Bronchial smooth muscle cell (primary cell): Measurements from ENCODE around the gene DUSP16. TPM values are rescaled to one million over a fixed set of nuclear protein-coding genes. Genes with fewer than 3 reads are reported as not detected.

Experiments used
- total RNA-seq: library from RNA; depleted of rRNA; stranded (reverse); fragments of >200 nt; gene quantifications from 2 replicates; pipeline ENCODE4 v1.2.1, GENCODE V29; 2014

The DUSP16 gene
- 4.6 and 6.7 TPM in 2 replicates for total RNA-seq

DNA sequence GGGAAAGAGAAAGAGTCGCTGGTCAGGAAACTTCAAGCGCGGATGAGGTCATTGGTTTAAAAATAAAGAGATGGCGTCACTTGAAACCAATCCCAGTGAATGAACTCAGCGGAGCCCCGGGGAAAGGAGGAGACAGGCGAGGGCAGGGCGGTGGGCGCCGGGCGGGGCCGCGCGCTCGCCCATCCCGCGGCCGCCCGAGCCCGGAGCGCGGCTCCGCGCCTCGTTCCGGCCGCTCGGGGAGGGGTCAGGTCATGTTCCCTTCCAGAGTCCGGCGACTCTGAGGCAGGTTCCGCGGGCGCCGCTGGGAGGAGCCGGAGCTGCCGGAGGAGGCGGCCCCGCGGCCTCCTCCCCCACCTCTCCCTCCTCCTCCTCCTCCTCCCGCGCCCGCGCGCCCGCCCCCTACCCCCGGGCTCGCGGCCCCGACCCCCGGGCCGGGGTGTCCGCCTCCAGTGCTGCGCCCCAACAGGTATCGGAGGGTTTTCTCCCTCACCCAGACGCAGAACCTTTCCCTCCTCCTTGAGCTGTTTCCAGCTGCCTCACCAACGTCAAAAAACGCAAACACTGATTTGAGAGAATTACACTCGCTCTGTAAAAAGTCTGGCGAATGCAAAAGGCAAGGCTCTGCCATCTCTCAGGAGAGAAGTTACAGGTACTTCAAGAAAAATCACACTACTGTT is at the start of gene DUSP16:
TSS of gene DUSP16 (minus strand) at position 279 of the 677 bp plus-strand sequence. CDS start 41,765 bp downstream, outside the sequence.

DNA sequence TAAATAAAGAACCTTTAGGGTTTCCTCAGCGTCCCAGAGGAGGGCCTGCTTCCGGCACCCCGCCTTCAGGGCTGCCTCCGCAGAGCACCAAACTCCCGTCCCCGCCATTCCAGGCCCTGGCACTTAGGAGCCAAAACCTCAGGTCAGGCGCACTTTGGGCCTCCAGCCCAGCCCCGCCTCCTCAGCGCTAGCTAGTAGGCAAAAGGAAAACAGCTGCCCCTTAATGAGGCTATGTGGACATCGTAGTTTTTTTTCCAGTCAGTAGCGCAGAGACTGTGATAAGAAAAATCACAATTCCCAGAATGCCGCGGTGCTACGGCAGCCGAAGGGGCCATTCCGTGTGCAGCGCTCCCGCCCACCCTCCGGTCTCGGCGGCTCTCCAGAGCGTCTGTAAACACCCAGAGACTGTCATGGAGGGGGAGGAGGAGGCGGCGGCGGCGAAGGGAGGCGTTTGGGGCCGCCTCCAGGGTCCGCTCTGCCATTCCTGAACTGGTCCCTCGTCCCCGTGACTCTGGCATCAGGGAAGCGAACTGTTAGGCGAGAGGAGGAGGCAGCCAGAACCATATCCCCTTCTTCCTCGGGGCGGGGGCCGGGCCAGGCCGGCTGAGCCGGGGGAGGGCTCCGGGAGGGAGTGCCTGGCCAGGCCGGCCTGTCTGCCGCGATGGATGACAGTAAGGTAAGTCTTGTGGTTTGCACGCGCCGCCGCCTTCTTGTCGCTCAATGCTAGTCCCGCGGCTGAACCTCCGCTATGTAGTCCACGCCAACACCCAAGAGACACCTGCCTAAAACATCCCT is 49.0 kb upstream of the DUSP16 start, which contains the start of gene CREBL2:
TSS of gene CREBL2 (plus strand) at position 365 of the 795 bp plus-strand sequence. CDS start at position 662, 297 bp downstream.

Other genes with a start within 250 kb of the DUSP16 start
- 0.95 and 1.1 TPM in 2 replicates for gene MANSC1, start 212.6 kb downstream of the DUSP16 start, total RNA-seq
- gene BORCS5, start 205.8 kb downstream of the DUSP16 start, total RNA-seq = 12.6 and 23.3 TPM in 2 replicates
- gene CREBL2, start 49.0 kb upstream of the DUSP16 start, total RNA-seq = 43.5 and 44.6 TPM in 2 replicates
- gene GPR19, start 133.3 kb upstream of the DUSP16 start, total RNA-seq = under 0.01 and 0.26 TPM in 2 replicates
- gene CDKN1B, start 154.5 kb upstream of the DUSP16 start, total RNA-seq = 28.8 and 31.2 TPM in 2 replicates
- gene APOLD1, start 222.8 kb upstream of the DUSP16 start, total RNA-seq = 1.5 and 3.3 TPM in 2 replicates